Neural cell (in vitro differentiated cells): ENCODE data around the gene TAF3. TPM values are rescaled to one million over a fixed set of nuclear protein-coding genes. Genes with fewer than 3 reads are reported as not detected.
A peak's percentile ranks its signal among the peaks of the same experiment; 100 is the strongest.

Experiments
- H2AFZ ChIP-seq: fragments of 200-600, 300-800 bp; sonication (generic), shearing (Covaris generic); 2 replicates; pipeline ENCODE4 v1.6.0; 2014; ENCODE audit warnings: low read depth, mild to moderate bottlenecking, antibody characterized with exemption, low read length, moderate library complexity
- H3F3A ChIP-seq: fragments of 200-600 bp; shearing (Covaris generic); 2 replicates; pipeline ENCODE4 v1.6.1; 2016; ENCODE audit warnings: mild to moderate bottlenecking, moderate library complexity, mixed read lengths, antibody characterized with exemption, low read length; ENCODE audit not compliant: insufficient read depth, poor library complexity, severe bottlenecking
- H3K27ac ChIP-seq: fragments of 200-600, 300-800 bp; sonication (generic), shearing (Covaris generic); 2 replicates; pipeline ENCODE4 v1.5.1; 2014; ENCODE audit warnings: mild to moderate bottlenecking, low read length, moderate library complexity
- H3K27me3 ChIP-seq: fragments of 300-800, 200-600 bp; sonication (generic), shearing (Covaris generic); 2 replicates; pipeline ENCODE4 v1.6.0; 2014; ENCODE audit warnings: mild to moderate bottlenecking, low read depth, low read length, moderate library complexity; ENCODE audit not compliant: insufficient read depth
- H3K36me3 ChIP-seq: fragments of 300-800, 200-600 bp; sonication (generic), shearing (Covaris generic); 2 replicates; pipeline ENCODE4 v1.5.1; 2014; ENCODE audit warnings: mild to moderate bottlenecking, antibody characterized with exemption, low read length, moderate library complexity; ENCODE audit not compliant: insufficient read depth
- H3K4me2 ChIP-seq: fragments of 300-800, 200-600 bp; sonication (generic), shearing (Covaris generic); 2 replicates; pipeline ENCODE4 v1.6.0; 2014; ENCODE audit warnings: mild to moderate bottlenecking, low read length
- H3K4me3 ChIP-seq: fragments of 300-800, 200-600 bp; sonication (generic), shearing (Covaris generic); 2 replicates; pipeline ENCODE4 v1.5.1; 2014; ENCODE audit warnings: mild to moderate bottlenecking, low read length, moderate library complexity
- H3K79me2 ChIP-seq: fragments of 200-600 bp; shearing (Covaris generic); replicated peaks from 2 replicates; pipeline ENCODE4 v1.6.0; 2014; ENCODE audit warnings: mild to moderate bottlenecking, low read length, moderate library complexity; ENCODE audit not compliant: insufficient read depth
- H3K9ac ChIP-seq: fragments of 300-800, 200-600 bp; sonication (generic), shearing (Covaris generic); 2 replicates; pipeline ENCODE4 v1.6.1; 2016; ENCODE audit warnings: mild to moderate bottlenecking, low read length, mixed read lengths
- H3K9me2 ChIP-seq: fragments of 200-600 bp; shearing (Covaris generic); 2 replicates; pipeline ENCODE4 v1.6.1; 2016; ENCODE audit warnings: mild to moderate bottlenecking, low read length, mixed read lengths; ENCODE audit not compliant: insufficient read depth
- H3K9me3 ChIP-seq: fragments of 200-600, 300-800 bp; sonication (generic), shearing (Covaris generic); 2 replicates; pipeline ENCODE4 v1.6.1; 2016; ENCODE audit warnings: mild to moderate bottlenecking, mixed run types, low read length, moderate library complexity, mixed read lengths
- H4K20me1 ChIP-seq: fragments of 200-600 bp; shearing (Covaris generic); 2 replicates; pipeline ENCODE4 v1.6.1; 2016; ENCODE audit warnings: mild to moderate bottlenecking, mixed run types; ENCODE audit not compliant: insufficient read depth
- EP300 ChIP-seq: fragments of 450-650 bp; conservative IDR thresholded peaks from 2 replicates; pipeline ENCODE4 v1.6.1; 2014; ENCODE audit warnings: antibody characterized with exemption, mild to moderate bottlenecking, moderate library complexity; ENCODE audit not compliant: poor library complexity, severe bottlenecking
- EZH2 ChIP-seq: fragments of 200-600, 300-800 bp; shearing (Covaris generic), sonication (generic); IDR thresholded peaks from 2 replicates; pipeline ENCODE4 v1.6.1; 2014; ENCODE audit warnings: antibody characterized with exemption, low read length, borderline replicate concordance, mild to moderate bottlenecking; ENCODE audit not compliant: insufficient read depth, poor library complexity, severe bottlenecking
- MXI1 ChIP-seq: fragments of 450-650 bp; conservative IDR thresholded peaks from 2 replicates; pipeline ENCODE4 v1.6.1; 2014; ENCODE audit warnings: antibody characterized with exemption, mild to moderate bottlenecking; ENCODE audit not compliant: poor library complexity, severe bottlenecking
- POLR2AphosphoS5 ChIP-seq: IDR thresholded peaks from 2 replicates; pipeline ENCODE4 v1.6.1; 2012
- RAD21 ChIP-seq: fragments of 450-650 bp; conservative IDR thresholded peaks from 2 replicates; pipeline ENCODE4 v1.6.1; 2014; ENCODE audit warnings: antibody characterized with exemption, mild to moderate bottlenecking, moderate library complexity
- SMC3 ChIP-seq: fragments of 450-650 bp; conservative IDR thresholded peaks from 2 replicates; pipeline ENCODE4 v1.6.1; 2014; ENCODE audit warnings: antibody characterized with exemption, mild to moderate bottlenecking, moderate library complexity; ENCODE audit not compliant: poor library complexity
- TAF1 ChIP-seq: IDR thresholded peaks from 2 replicates; pipeline ENCODE4 v1.6.1; 2012; ENCODE audit warnings: low read depth
- polyA plus RNA-seq: library from polyadenylated mRNA; depleted of rRNA; stranded (reverse); fragments of >200 nt; gene quantifications from 2 replicates; pipeline ENCODE4 v1.2.3, GENCODE V29; 2014
- TF ChIP-seq, protein P1 (sequence below): IDR thresholded peaks from 2 replicates; pipeline ENCODE4 v1.6.1; 2012; ENCODE audit warnings: borderline replicate concordance
- TF ChIP-seq, protein P2 (sequence below): fragments of 450-650 bp; IDR thresholded peaks from 2 replicates; pipeline ENCODE4 v1.5.1; 2014; ENCODE audit warnings: antibody characterized with exemption, mild to moderate bottlenecking, moderate library complexity; ENCODE audit not compliant: poor library complexity, severe bottlenecking

TAF3 gene
- polyA plus RNA-seq, 1 donor from 2014 or later = 2.0 TPM

DNA sequence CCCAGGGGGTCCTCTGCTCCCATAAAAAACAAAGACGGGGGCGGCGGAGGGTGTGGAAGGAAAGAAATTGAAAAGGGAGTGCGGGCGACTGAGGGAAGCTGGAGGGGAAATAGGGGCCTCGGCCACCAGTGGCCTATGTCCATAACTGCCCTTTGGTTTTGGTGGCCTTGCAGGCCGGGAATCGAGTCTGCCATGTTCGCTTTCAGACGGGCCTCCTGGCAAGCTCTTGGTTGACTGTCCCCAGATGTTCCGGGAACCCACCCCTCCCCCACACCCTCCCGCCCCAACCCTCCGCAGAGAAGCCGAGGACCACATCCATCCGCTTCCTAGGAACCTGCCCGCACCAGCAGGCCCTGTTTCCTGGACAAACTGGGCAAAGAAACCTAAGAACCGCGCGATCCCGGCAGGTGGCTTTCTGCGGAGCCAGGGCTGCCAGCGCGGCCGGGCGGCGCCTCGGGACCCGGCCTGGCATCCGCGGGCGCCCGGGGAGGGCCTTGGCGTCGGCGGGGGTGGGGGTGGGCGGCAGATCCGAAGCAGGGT, 216.2 kb downstream of the TAF3 start:
- no peaks in the 10 kb centered on the region for H3K36me3 ChIP-seq
- H3F3A ChIP-seq = no peaks in the 10 kb centered on the region
- H3K9me3 ChIP-seq = no peaks in the 10 kb centered on the region
- no peaks in the 10 kb centered on the region for H3K79me2 ChIP-seq
- H3K9me2 ChIP-seq = no peaks in the 10 kb centered on the region
- H3K4me3 ChIP-seq = peak overlapping the region; percentile 60
- H3K27ac ChIP-seq = no peak overlapping the region
- no peak overlapping the region for H2AFZ ChIP-seq
- H3K9ac ChIP-seq = no peak overlapping the region
- TF ChIP-seq POLR2AphosphoS5 = no peak
- no peak for TF ChIP-seq TAF1
- TF ChIP-seq, protein P1, sequence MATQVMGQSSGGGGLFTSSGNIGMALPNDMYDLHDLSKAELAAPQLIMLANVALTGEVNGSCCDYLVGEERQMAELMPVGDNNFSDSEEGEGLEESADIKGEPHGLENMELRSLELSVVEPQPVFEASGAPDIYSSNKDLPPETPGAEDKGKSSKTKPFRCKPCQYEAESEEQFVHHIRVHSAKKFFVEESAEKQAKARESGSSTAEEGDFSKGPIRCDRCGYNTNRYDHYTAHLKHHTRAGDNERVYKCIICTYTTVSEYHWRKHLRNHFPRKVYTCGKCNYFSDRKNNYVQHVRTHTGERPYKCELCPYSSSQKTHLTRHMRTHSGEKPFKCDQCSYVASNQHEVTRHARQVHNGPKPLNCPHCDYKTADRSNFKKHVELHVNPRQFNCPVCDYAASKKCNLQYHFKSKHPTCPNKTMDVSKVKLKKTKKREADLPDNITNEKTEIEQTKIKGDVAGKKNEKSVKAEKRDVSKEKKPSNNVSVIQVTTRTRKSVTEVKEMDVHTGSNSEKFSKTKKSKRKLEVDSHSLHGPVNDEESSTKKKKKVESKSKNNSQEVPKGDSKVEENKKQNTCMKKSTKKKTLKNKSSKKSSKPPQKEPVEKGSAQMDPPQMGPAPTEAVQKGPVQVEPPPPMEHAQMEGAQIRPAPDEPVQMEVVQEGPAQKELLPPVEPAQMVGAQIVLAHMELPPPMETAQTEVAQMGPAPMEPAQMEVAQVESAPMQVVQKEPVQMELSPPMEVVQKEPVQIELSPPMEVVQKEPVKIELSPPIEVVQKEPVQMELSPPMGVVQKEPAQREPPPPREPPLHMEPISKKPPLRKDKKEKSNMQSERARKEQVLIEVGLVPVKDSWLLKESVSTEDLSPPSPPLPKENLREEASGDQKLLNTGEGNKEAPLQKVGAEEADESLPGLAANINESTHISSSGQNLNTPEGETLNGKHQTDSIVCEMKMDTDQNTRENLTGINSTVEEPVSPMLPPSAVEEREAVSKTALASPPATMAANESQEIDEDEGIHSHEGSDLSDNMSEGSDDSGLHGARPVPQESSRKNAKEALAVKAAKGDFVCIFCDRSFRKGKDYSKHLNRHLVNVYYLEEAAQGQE = no peak
- TF ChIP-seq SMC3 = no peak
- no peak for TF ChIP-seq MXI1
- TF ChIP-seq RAD21 = no peak
- no peak for TF ChIP-seq EZH2
- no peak for TF ChIP-seq EP300
- TF ChIP-seq, protein P2, sequence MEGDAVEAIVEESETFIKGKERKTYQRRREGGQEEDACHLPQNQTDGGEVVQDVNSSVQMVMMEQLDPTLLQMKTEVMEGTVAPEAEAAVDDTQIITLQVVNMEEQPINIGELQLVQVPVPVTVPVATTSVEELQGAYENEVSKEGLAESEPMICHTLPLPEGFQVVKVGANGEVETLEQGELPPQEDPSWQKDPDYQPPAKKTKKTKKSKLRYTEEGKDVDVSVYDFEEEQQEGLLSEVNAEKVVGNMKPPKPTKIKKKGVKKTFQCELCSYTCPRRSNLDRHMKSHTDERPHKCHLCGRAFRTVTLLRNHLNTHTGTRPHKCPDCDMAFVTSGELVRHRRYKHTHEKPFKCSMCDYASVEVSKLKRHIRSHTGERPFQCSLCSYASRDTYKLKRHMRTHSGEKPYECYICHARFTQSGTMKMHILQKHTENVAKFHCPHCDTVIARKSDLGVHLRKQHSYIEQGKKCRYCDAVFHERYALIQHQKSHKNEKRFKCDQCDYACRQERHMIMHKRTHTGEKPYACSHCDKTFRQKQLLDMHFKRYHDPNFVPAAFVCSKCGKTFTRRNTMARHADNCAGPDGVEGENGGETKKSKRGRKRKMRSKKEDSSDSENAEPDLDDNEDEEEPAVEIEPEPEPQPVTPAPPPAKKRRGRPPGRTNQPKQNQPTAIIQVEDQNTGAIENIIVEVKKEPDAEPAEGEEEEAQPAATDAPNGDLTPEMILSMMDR = no peak
- no peaks in the 10 kb centered on the region for H4K20me1 ChIP-seq
- peak overlapping the region; percentile 91 for H3K4me2 ChIP-seq
- H3K27me3 ChIP-seq = peaks cover 89% of the 10 kb centered on the region

DNA sequence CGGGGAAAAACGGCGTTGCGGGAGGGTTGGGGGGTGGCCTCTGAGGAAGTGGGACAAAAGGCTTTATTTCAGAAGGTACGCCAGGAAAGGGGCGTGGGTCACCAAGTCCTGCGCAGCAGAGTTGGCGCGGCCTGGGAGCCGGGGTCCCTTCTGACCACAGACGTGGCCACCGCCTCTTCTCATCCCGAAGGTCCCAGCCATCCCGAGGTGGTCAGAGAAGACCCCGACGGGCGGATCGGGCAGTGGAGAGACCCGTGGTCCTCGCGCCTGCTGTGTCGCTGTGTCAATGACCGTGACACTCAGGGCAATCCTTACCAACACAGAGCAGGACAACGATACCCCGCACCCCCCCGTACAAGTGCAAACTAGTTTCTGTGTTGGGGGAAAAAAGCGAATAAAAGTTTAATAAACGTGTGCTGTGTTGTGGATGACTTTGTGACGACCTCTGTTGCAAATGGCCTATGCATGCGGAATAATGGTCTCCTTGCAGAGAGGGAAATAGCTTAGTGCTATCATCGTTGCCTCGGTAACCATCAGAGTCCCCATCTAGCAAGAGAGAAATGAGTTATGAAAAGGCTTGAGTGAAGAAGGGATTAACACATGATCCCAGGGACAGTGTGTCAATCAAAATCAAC, 216.8 kb downstream of the TAF3 start:
- H3K79me2 ChIP-seq = no peaks in the 10 kb centered on the region
- H3K9me3 ChIP-seq = no peaks in the 10 kb centered on the region
- H3K4me2 ChIP-seq = peak overlapping the region; percentile 91
- H3K36me3 ChIP-seq = no peaks in the 10 kb centered on the region
- no peak overlapping the region for H3K9ac ChIP-seq
- peak overlapping the region; percentile 60 for H3K4me3 ChIP-seq
- TF ChIP-seq, protein P2 = no peak
- TF ChIP-seq RAD21 = peak; percentile 32
- TF ChIP-seq SMC3 = no peak
- TF ChIP-seq EZH2 = no peak
- peak; percentile 55 for TF ChIP-seq MXI1
- no peak for TF ChIP-seq TAF1
- TF ChIP-seq POLR2AphosphoS5 = peak; percentile 68
- peak; percentile 70 for TF ChIP-seq EP300
- TF ChIP-seq, protein P1 = peak; percentile 23
- no peaks in the 10 kb centered on the region for H3F3A ChIP-seq
- no peaks in the 10 kb centered on the region for H4K20me1 ChIP-seq
- H3K27me3 ChIP-seq = peaks cover 95% of the 10 kb centered on the region
- H3K9me2 ChIP-seq = no peaks in the 10 kb centered on the region
- no peak overlapping the region for H3K27ac ChIP-seq
- no peak overlapping the region for H2AFZ ChIP-seq
